ENCODE results near the gene B3GNT3.

- TF ChIP-seq TAF1 (IDR thresholded peaks at IDR 0.05; ENCODE audit: low read depth) (no peak), TEAD4 (IDR thresholded peaks at IDR 0.05) (no peak), YY1 (IDR thresholded peaks at IDR 0.05; ENCODE audit: low read depth) (no peak), EP300 (IDR thresholded peaks at IDR 0.05; ENCODE audit: borderline replicate concordance) (no peak), ZBTB7A (IDR thresholded peaks at IDR 0.05; ENCODE audit: low read depth) (no peak), REST (IDR thresholded peaks at IDR 0.05; ENCODE audit: low read depth) (no peak), TCF12 (IDR thresholded peaks at IDR 0.05; ENCODE audit: low read depth) (no peak)
Observed at GRCh38 chr19:17824339-17824738, 29.4 kb downstream of the B3GNT3 start.
